NB4 (cell line): Measurements from ENCODE around the gene SLC35F1.
"Not testable (repeated sequence)": the region's sequence is repeated elsewhere in the genome, so short reads cannot be mapped to it uniquely, and the experiment has no call there.

Experiments used
- DNase-seq: peaks from one replicate; pipeline ENCODE4 v3.0.0; 2010; ENCODE audit warnings: low read depth
- H3K4me3 ChIP-seq: one replicate; pipeline ENCODE4 v1.5.1; 2011; ENCODE audit warnings: mild to moderate bottlenecking, low read depth, low read length, moderate library complexity
- CTCF ChIP-seq: IDR thresholded peaks from one replicate; pipeline ENCODE4 v1.5.1; 2012; ENCODE audit warnings: low read depth, low read length
- MAX ChIP-seq: IDR thresholded peaks from 2 replicates; pipeline ENCODE4 v1.6.1; 2011; ENCODE audit warnings: low read depth, low read length
- MYC ChIP-seq: IDR thresholded peaks from 2 replicates; pipeline ENCODE4 v1.6.1; 2011; ENCODE audit warnings: low read depth, low read length
- POLR2A ChIP-seq: IDR thresholded peaks from 2 replicates; pipeline ENCODE4 v1.6.1; 2011; ENCODE audit warnings: mild to moderate bottlenecking; ENCODE audit not compliant: insufficient read length; ENCODE audit errors: extremely low read depth

The SLC35F1 gene

GRCh38 chr6:117960877-117961276, 53.8 kb downstream of the SLC35F1 start:
- DNase-seq: no peak
- H3K4me3 ChIP-seq: no peak overlapping the region
- TF ChIP-seq CTCF: no peak
- no peak for TF ChIP-seq MAX
- TF ChIP-seq MYC: no peak
- no peak for TF ChIP-seq POLR2A

GRCh38 chr6:117961301-117961700, 54.2 kb downstream of the SLC35F1 start:
- DNase-seq: no peak
- no peak for TF ChIP-seq CTCF
- no peak for TF ChIP-seq MAX
- TF ChIP-seq MYC: no peak
- no peak for TF ChIP-seq POLR2A
- H3K4me3 ChIP-seq: no peak overlapping the region

GRCh38 chr6:117965763-117966162, 58.7 kb downstream of the SLC35F1 start:
- H3K4me3 ChIP-seq, DNase-seq: not testable (repeated sequence)

- TF ChIP-seq MYC (no peak), POLR2A (no peak), CTCF (no peak), MAX (no peak)
- DNase-seq: no peak
- H3K4me3 ChIP-seq: no peak overlapping the region
These were observed 64.6 kb downstream of the SLC35F1 start for GRCh38 chr6:117971637-117972036.

- TF ChIP-seq CTCF: no peak
- TF ChIP-seq POLR2A: no peak
- TF ChIP-seq MAX: no peak
- no peak for TF ChIP-seq MYC
- no peak for DNase-seq
- no peak overlapping the region for H3K4me3 ChIP-seq
These were observed 68.0 kb downstream of the SLC35F1 start for GRCh38 chr6:117974914-117975627.

GRCh38 chr6:117976030-117976651, 69.1 kb downstream of the SLC35F1 start:
- no peak overlapping the region for H3K4me3 ChIP-seq
- TF ChIP-seq CTCF: peak; percentile 65
- TF ChIP-seq MYC: no peak
- peak; percentile 66 for DNase-seq
